Measurements from ENCODE around the gene LIPT2.
A peak's percentile ranks its signal among the peaks of the same experiment; 100 is the strongest.

The LIPT2 gene

GRCh38 chr11:74494916-74495315 lies 1.4 kb upstream of the LIPT2 start:
- no peak for DNase-seq

- peak; percentile 37 for DNase-seq
Measured at GRCh38 chr11:74493791-74494630, 487 bp upstream of the LIPT2 start.

GRCh38 chr11:74492084-74492483 lies 1.4 kb downstream of the LIPT2 start:
- DNase-seq, result no peak

GRCh38 chr11:74490941-74491340 lies 2.6 kb downstream of the LIPT2 start:
- no peak for DNase-seq

- DNase-seq, result peak; percentile 39
Measured at GRCh38 chr11:74487875-74488274, 5.6 kb downstream of the LIPT2 start.

- no peak for DNase-seq
Measured at GRCh38 chr11:74485868-74486267, 7.7 kb downstream of the LIPT2 start.

GRCh38 chr11:74480688-74481417 lies 12.7 kb downstream of the LIPT2 start:
- no peak for DNase-seq

- no peak for DNase-seq
Measured at GRCh38 chr11:74479732-74480123, 13.8 kb downstream of the LIPT2 start.

- no peak for DNase-seq
Measured at GRCh38 chr11:74478877-74479731, 14.4 kb downstream of the LIPT2 start.

- no peak for DNase-seq
Measured at GRCh38 chr11:74476536-74476935, 17.0 kb downstream of the LIPT2 start.

GRCh38 chr11:74474316-74474715 lies 19.2 kb downstream of the LIPT2 start:
- DNase-seq, result no peak

- no peak for DNase-seq
Measured at GRCh38 chr11:74473382-74474173, 19.9 kb downstream of the LIPT2 start.

GRCh38 chr11:74471668-74472429 lies 21.7 kb downstream of the LIPT2 start:
- DNase-seq, result no peak

- no peak for DNase-seq
Measured at GRCh38 chr11:74471037-74471436, 22.5 kb downstream of the LIPT2 start.

- DNase-seq, result no peak
Measured at GRCh38 chr11:74470526-74470925, 23.0 kb downstream of the LIPT2 start.

- no peak for DNase-seq
Measured at GRCh38 chr11:74468936-74469335, 24.6 kb downstream of the LIPT2 start.

- no peak for DNase-seq
Measured at GRCh38 chr11:74468521-74468920, 25.0 kb downstream of the LIPT2 start.

GRCh38 chr11:74468058-74468457 lies 25.5 kb downstream of the LIPT2 start:
- DNase-seq, result no peak

- DNase-seq, result no peak
Measured at GRCh38 chr11:74466916-74467885, 26.3 kb downstream of the LIPT2 start, which contains the start of gene KCNE3. KCNE3 (minus strand) TSS chr11:74467549; CDS start chr11:74457563, 9,986 bp downstream.

- no peak for DNase-seq
Measured at GRCh38 chr11:74465291-74465708, 28.2 kb downstream of the LIPT2 start.

Measured in RPMI8226 (cell line).